ENCODE results near the gene SLC25A21. TPM values are rescaled to one million over a fixed set of nuclear protein-coding genes. Genes with fewer than 3 reads are reported as not detected.

The SLC25A21 gene
- total and polyA plus RNA-seq, 7 donors, result 0.07 to 0.37 (median 0.18) TPM; not detected in 1

DNA sequence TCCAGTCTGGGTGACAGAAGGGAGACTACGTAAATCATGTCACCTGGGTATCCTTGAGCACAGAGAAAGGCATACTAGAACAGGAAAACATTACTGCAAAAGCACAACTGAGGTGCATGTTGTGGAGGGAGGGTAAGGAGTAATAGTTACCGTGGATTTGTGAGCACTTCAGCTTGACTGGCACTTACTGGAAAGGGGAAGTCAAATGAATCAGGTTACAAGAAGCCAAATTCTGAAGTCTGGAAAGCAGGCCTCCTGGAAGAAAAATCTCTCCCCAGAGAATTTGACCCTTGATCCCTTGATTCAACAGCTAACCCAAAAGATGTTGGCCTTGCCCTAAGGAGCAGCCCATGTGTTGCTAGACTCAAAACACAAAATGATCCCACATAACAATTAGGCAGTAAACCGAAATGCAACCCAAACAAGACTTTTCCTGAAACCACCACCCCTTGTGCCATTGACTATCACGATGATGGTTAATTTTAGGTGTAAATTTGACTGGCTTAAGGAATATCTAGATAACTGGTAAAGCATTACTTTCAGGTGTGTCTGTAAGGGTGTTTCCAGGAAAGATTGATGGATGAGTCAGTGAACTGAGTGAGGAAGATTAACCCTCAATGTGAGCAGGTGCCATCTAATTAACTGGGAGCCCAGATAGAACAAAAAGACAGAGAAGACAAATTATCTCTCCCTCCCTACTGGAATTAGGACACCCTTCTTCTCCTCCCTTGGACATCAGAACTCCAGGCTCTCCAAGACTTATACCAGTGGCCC, 108.8 kb downstream of the SLC25A21 start:
- no peak overlapping the region for H3K4me3 ChIP-seq
- DNase-seq, result no peak
- no peak for ATAC-seq
- TF ChIP-seq CTCF (IDR thresholded peaks at IDR 0.05), result no peak
- no peaks in the 10 kb centered on the region for H3K27me3 ChIP-seq (ENCODE audit: insufficient read depth in 3 of 3, low read length in 2 of 3)
- no peaks in the 10 kb centered on the region for H3K4me1 ChIP-seq
- intact Hi-C loops (cut with DNase I), result no loop called here
- no peaks in the 10 kb centered on the region for H3K36me3 ChIP-seq (ENCODE audit: insufficient read depth in 1 of 2, low read depth in 1 of 2)
- no peak overlapping the region for H3K27ac ChIP-seq
- WGBS, 3 donors, result 64 to 67% (median 65%) methylated on average over 4 of the region's 4 CpGs
- no peaks in the 10 kb centered on the region for H3K9me3 ChIP-seq

GRCh38 chr14:37062191-37062803, 110.1 kb downstream of the SLC25A21 start:
- TF ChIP-seq CTCF (IDR thresholded peaks at IDR 0.05), result no peak
- no peaks in the 10 kb centered on the region for H3K4me1 ChIP-seq
- H3K9me3 ChIP-seq, result no peaks in the 10 kb centered on the region
- DNase-seq (no peak), ATAC-seq (no peak)
- intact Hi-C loops (cut with DNase I), result no loop called here
- no peaks in the 10 kb centered on the region for H3K27me3 ChIP-seq (ENCODE audit: insufficient read depth in 3 of 3, low read length in 2 of 3)
- no peak overlapping the region for H3K4me3 ChIP-seq
- no peaks in the 10 kb centered on the region for H3K36me3 ChIP-seq (ENCODE audit: insufficient read depth in 1 of 2, low read depth in 1 of 2)
- no peak overlapping the region for H3K27ac ChIP-seq
- 72 to 86% (median 85%) methylated on average over 4 of the region's 4 CpGs for WGBS, 3 donors

GRCh38 chr14:37061697-37062096, 110.7 kb downstream of the SLC25A21 start:
- no peaks in the 10 kb centered on the region for H3K4me1 ChIP-seq
- intact Hi-C loops (cut with DNase I), result no loop called here
- no peak for TF ChIP-seq CTCF (IDR thresholded peaks at IDR 0.05)
- H3K9me3 ChIP-seq, result no peaks in the 10 kb centered on the region
- no peak for DNase-seq
- no peak overlapping the region for H3K4me3 ChIP-seq
- WGBS, 3 donors, result 51 to 72% (median 68%) methylated on average over 1 of the region's 1 CpG
- H3K27ac ChIP-seq, result no peak overlapping the region
- H3K36me3 ChIP-seq (ENCODE audit: insufficient read depth in 1 of 2, low read depth in 1 of 2), result no peaks in the 10 kb centered on the region
- no peak for ATAC-seq
- H3K27me3 ChIP-seq (ENCODE audit: insufficient read depth in 3 of 3, low read length in 2 of 3), result no peaks in the 10 kb centered on the region

- no peaks in the 10 kb centered on the region for H3K27me3 ChIP-seq (ENCODE audit: insufficient read depth in 3 of 3, low read length in 2 of 3)
- 36 to 43% (median 43%) methylated on average over 3 of the region's 3 CpGs for WGBS, 3 donors
- intact Hi-C loops (cut with DNase I), result no loop called here
- no peak overlapping the region for H3K27ac ChIP-seq
- ATAC-seq, result no peak
- H3K4me1 ChIP-seq, result no peaks in the 10 kb centered on the region
- TF ChIP-seq CTCF (IDR thresholded peaks at IDR 0.05), result no peak
- H3K36me3 ChIP-seq (ENCODE audit: insufficient read depth in 1 of 2, low read depth in 1 of 2), result no peaks in the 10 kb centered on the region
- H3K4me3 ChIP-seq, result no peak overlapping the region
- no peaks in the 10 kb centered on the region for H3K9me3 ChIP-seq
- DNase-seq, result no peak
These were observed 111.7 kb downstream of the SLC25A21 start for GRCh38 chr14:37060496-37061260.

Measured in psoas muscle (tissue), 8 donors.